Pancreas (tissue), 10 donors: ENCODE results near the gene MACROD2. TPM values are rescaled to one million over a fixed set of nuclear protein-coding genes. Genes with fewer than 3 reads are reported as not detected.
"Not testable (repeated sequence)": the region's sequence is repeated elsewhere in the genome, so short reads cannot be mapped to it uniquely, and the experiment has no call there.

Experiments used
- ATAC-seq, 4 donors: fragments of 200-7000 bp; cut with Tn5 transposase; one replicate each; pipeline versions ENCODE4 v1.8.0 to v1.9.1; 2020; ENCODE audit warnings: mild to moderate bottlenecking in 4 of 4, moderate library complexity in 4 of 4
- DNase-seq, 6 donors: peaks; one replicate each; pipeline ENCODE4 v3.0.0-alpha.2; 2020
- FAIRE-seq: peaks from 2 replicates; lab custom pipeline; 2012; peaks lifted over from hg19 to GRCh38; lab: Jason Lieb, UNC
- H3K27ac ChIP-seq, 4 donors: fragments of 200-600 bp; sonication (generic); 1 replicate in 3 of 4; 2 replicates in 1 of 4; pipeline versions ENCODE4 v1.5.0 to v1.8.0; 2020
- H3K27me3 ChIP-seq, 4 donors: fragments of 200-600 bp; one replicate each; pipeline ENCODE4 v1.8.0; 2021
- H3K36me3 ChIP-seq, 3 donors: fragments of 200-600 bp; sonication (generic) in 1 of 3; one replicate each; pipeline versions ENCODE4 v1.5.0 to v1.8.0; 2020 to 2021
- H3K4me1 ChIP-seq, 3 donors: fragments of 200-600 bp; one replicate each; pipeline ENCODE4 v1.8.0; 2021
- H3K4me3 ChIP-seq, 4 donors: fragments of 200-600 bp; sonication (generic) in 2 of 4; one replicate each; pipeline versions ENCODE4 v1.5.0 to v1.8.0; 2020 to 2021
- H3K9me3 ChIP-seq, 4 donors: fragments of 200-600 bp; one replicate each; pipeline ENCODE4 v1.8.0; 2021
- CTCF ChIP-seq, 4 donors: fragments of 200-600 bp; sonication (generic) in 3 of 4; IDR thresholded peaks; one replicate each; pipeline versions ENCODE4 v1.5.0 to v1.8.0; 2021; ENCODE audit warnings: antibody characterized with exemption in 4 of 4
- WGBS, 2 donors: extraction: QIAGEN DNeasy Blood & Tissue Kit; methylation state at CpG; one replicate each; pipeline ENCODE4 v1.1.7; 2013; 5-methylcytosine and 5-hydroxymethylcytosine counted together
- intact Hi-C, 3 donors: fragments of 100-400 bp; cut with DNase I; formaldehyde crosslinking; loops; one replicate each; pipeline versions ENCODE4 v1.11.1 to v1.14.2; 2022
- polyA plus RNA-seq, 2 donors: library from polyadenylated mRNA; stranded (reverse); fragments of 200-250 nt; gene quantifications; one replicate each; pipeline ENCODE4 v1.2.3, GENCODE V29; 2013
- total RNA-seq, 6 donors: library from RNA; stranded (reverse); fragmentation: NEBNext Ultra II Directional in 4 of 6; extraction: Animal tissue kit (Norgen Biotek cat#: 25700) in 4 of 6; gene quantifications; one replicate each; pipeline versions ENCODE4 v1.2.1 to v1.2.4, GENCODE V29; 2021 to 2023
- donor health status: healthy with polysubstance abuse.
- donor health status: DM: no; HTN: no; CAD: no; lungs with moderate emphysema.
- donor health status: DM: no; HTN: no; CAD: no.
- donor health status: control.
- donor health status: control.
- donor health status: Bipolar disorder and iron deficiency.
- donor health status: DM: yes; HTN: yes; CAD: no.
- donor health status: DM: no; HTN: no; CAD: no.
- donor health status: DM: no; HTN: no; CAD: no.
- donor health status: DM: yes; HTN: yes; CAD: no.

The MACROD2 gene
- total and polyA plus RNA-seq, 8 donors: 1.7 to 4.9 (median 2.7) TPM

DNA sequence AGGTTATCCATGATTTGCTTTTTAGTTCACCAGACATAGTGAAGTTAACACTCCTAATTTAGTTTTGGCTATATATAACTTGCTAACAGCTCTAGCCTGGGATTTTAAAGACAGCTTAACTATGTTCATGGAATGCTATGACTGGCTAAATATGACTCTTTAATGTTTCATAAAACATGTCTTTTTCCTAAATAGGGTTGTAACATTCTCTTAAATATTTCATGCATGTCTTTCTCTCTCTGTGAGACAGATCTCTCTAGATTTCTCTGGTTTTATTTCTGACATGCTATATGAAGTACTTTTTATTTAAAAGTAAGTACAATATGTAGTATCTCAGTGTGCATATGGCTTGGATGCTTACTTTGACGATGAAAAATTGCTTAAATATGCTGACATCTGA, 35.7 kb downstream of the MACROD2 start:
- TF ChIP-seq CTCF (IDR thresholded peaks at IDR 0.05): no peak
- Histone ChIP-seq H3K27me3 (no peaks in the 10 kb centered on the region), H3K4me3 (no peak overlapping the region), H3K9me3 (no peaks in the 10 kb centered on the region), H3K36me3 (no peaks in the 10 kb centered on the region), H3K27ac (no peak overlapping the region), H3K4me1 (no peaks in the 10 kb centered on the region)
- ATAC-seq (no peak), DNase-seq (no peak), FAIRE-seq (no peak)
- intact Hi-C loops: no loop called here
- WGBS, 2 donors: 98% methylated on average over 1 of the region's 1 CpG

DNA sequence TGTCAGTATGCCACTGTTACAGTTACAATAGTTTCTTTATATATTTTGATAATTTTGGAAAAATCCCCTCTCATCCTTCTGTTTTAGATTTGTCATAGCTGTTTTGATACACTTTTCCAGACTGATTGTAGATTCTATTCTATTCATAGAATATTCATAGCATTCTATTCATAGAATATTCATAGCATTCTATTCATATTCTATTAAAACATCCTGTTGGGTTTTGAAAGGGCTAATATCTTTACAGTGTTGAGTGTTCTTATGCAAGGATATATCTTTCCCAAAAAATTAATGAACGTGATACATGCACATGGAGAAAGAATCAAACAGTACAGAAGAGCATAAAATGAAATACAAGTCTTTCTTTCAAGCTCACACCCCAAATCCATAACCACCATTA, 38.0 kb downstream of the MACROD2 start:
- ATAC-seq (no peak), FAIRE-seq (no peak)

DNA sequence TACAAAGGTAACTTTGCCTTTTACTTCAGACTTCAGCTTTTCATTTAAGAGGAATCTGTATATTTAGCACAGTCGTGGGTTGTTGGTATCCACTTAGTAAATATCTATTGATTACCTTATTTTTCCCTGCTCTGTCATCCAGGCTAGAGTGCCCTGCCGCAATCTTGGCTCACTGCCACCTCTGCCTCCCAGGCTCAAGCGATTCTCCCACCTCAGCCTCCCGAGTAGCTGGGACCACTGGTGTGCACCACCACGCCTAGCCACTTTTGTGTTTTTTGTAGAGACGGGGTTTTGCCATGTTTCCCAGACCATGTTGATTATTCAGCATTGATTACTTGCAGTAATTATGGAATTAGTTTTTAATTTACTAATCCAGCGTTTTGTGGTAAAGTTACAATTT, 41.3 kb downstream of the MACROD2 start:
- Histone ChIP-seq H3K27me3 (no peaks in the 10 kb centered on the region), H3K36me3 (no peaks in the 10 kb centered on the region), H3K4me1 (no peaks in the 10 kb centered on the region), H3K9me3 (no peaks in the 10 kb centered on the region), H3K27ac (no peak overlapping the region), H3K4me3 (no peak overlapping the region)
- no peak for DNase-seq
- intact Hi-C loops: no loop called here
- no peak for ATAC-seq
- TF ChIP-seq CTCF (IDR thresholded peaks at IDR 0.05): no peak
- FAIRE-seq: no peak
- WGBS, 2 donors: 80 to 87% methylated on average over 7 of the region's 7 CpGs

More for the DNA sequence above, 38.0 kb downstream of the MACROD2 start:
- H3K27me3 ChIP-seq: no peaks in the 10 kb centered on the region
- no peaks in the 10 kb centered on the region for H3K9me3 ChIP-seq
- DNase-seq: no peak
- no peak for TF ChIP-seq CTCF (IDR thresholded peaks at IDR 0.05)
- 80 to 85% methylated on average over 1 of the region's 1 CpG for WGBS, 2 donors
- H3K4me1 ChIP-seq: no peaks in the 10 kb centered on the region
- H3K36me3 ChIP-seq: no peaks in the 10 kb centered on the region
- no peak overlapping the region for H3K4me3 ChIP-seq
- H3K27ac ChIP-seq: no peak overlapping the region
- intact Hi-C loops: no loop called here

- H3K36me3 ChIP-seq, H3K4me1 ChIP-seq, intact Hi-C loops, H3K4me3 ChIP-seq, FAIRE-seq, H3K27ac ChIP-seq, ATAC-seq, H3K27me3 ChIP-seq, H3K9me3 ChIP-seq: not testable (repeated sequence)
- 96 to 97% methylated on average over 28 of the region's 28 CpGs for WGBS, 2 donors
- peak in 1 of 6 donors; percentile 41 for DNase-seq
Observed at GRCh38 chr20:14044712-14045276, 49.5 kb downstream of the MACROD2 start.

GRCh38 chr20:14046534-14046933, 51.2 kb downstream of the MACROD2 start:
- Histone ChIP-seq H3K4me1 (no peaks in the 10 kb centered on the region), H3K27ac (no peak overlapping the region), H3K9me3 (no peaks in the 10 kb centered on the region), H3K36me3 (no peaks in the 10 kb centered on the region), H3K4me3 (no peak overlapping the region), H3K27me3 (no peaks in the 10 kb centered on the region)
- no peak for ATAC-seq
- WGBS, 2 donors: 95 to 96% methylated on average over 2 of the region's 2 CpGs
- TF ChIP-seq CTCF (IDR thresholded peaks at IDR 0.05): no peak
- intact Hi-C loops: no loop called here
- DNase-seq: no peak
- no peak for FAIRE-seq
